ENCODE measurements around the gene NFIX. TPM values are rescaled to one million over a fixed set of nuclear protein-coding genes. Genes with fewer than 3 reads are reported as not detected.

Gene NFIX
- total RNA-seq, 2 donors from 2014 or later, result 16.9 to 26.7 TPM

DNA sequence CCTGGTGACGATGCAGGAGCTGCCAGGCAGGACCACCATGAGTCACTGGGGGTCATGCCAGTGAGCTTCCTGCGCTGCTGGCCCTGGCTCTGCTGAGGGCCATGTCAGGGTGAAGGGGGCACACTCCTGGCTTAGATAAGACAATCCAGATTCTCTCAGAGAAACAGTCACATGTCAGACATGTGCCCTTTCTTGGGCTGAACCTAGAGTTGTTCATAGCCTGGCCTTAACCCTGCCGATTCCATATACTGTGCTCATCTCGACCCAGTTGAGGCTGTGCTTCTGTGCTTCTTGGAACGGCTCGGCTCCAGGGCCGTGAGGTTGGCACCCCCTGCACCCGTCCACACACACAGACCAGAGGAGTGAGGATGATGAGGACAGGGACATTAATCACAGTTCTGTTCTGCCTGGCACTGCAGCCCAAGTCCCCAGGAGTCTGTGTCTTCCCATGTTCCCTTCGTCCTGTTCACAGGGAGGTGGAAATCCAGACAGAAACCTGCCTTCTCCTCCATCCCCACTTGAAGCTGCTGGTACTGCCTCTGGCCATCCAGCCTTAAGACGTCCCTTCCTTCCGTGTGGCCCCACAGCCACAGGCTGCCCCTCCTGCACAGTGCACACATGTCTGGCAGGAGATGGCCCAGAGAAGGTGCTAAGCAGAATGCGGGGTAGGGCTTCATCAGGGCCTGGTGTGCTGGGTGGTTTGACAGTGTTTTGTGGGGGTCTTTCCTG, 57.3 kb downstream of the NFIX start:
- H3K27me3 ChIP-seq, result no peaks in the 10 kb centered on the region
- peaks cover 79% of the 10 kb centered on the region for H3K4me1 ChIP-seq
- H3K4me3 ChIP-seq, result no peak overlapping the region
- 63 to 76% methylated on average over 8 to 12 of the region's 12 CpGs for WGBS, 2 donors
- ATAC-seq (no peak), DNase-seq (no peak)
- peak overlapping the region; percentile 21 to 96 (median 91) for H3K27ac ChIP-seq
- intact Hi-C loops (cut with DNase I), result no loop called here
- no peaks in the 10 kb centered on the region for H3K36me3 ChIP-seq (replicated peaks in 1 of 2; ENCODE audit: insufficient read depth in 1 of 2, low read depth in 2 of 2)
- H3K9me3 ChIP-seq, result no peaks in the 10 kb centered on the region
- TF ChIP-seq, protein P1, sequence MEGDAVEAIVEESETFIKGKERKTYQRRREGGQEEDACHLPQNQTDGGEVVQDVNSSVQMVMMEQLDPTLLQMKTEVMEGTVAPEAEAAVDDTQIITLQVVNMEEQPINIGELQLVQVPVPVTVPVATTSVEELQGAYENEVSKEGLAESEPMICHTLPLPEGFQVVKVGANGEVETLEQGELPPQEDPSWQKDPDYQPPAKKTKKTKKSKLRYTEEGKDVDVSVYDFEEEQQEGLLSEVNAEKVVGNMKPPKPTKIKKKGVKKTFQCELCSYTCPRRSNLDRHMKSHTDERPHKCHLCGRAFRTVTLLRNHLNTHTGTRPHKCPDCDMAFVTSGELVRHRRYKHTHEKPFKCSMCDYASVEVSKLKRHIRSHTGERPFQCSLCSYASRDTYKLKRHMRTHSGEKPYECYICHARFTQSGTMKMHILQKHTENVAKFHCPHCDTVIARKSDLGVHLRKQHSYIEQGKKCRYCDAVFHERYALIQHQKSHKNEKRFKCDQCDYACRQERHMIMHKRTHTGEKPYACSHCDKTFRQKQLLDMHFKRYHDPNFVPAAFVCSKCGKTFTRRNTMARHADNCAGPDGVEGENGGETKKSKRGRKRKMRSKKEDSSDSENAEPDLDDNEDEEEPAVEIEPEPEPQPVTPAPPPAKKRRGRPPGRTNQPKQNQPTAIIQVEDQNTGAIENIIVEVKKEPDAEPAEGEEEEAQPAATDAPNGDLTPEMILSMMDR (IDR thresholded peaks at IDR 0.05), result no peak
- TF ChIP-seq POLR2A (IDR thresholded peaks at IDR 0.05), result no peak

DNA sequence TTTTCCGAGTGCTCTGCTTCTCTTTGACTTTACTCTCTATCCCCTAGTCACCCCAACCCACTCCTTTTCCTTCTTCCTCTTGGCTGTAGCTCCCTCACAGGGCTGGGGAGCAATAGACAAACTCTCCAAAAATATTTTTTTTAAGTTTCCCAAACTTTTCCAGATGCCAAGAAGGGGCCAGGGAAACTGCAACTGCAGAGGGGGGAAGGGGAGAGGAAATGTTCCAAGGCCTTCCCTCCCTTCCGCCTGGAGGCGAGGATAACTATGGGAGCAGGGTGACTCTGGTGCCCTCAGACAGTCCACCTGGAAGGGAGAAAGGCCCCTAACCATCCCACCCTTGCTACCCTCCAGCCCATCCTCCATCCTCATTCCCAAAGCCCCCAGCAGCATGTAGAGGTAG, 58.0 kb downstream of the NFIX start:
- DNase-seq (no peak), ATAC-seq (no peak)
- Histone ChIP-seq H3K36me3 (replicated peaks in 1 of 2; ENCODE audit: insufficient read depth in 1 of 2, low read depth in 2 of 2) (no peaks in the 10 kb centered on the region), H3K4me3 (no peak overlapping the region), H3K27me3 (no peaks in the 10 kb centered on the region), H3K27ac (peak overlapping the region; percentile 87 to 96 (median 91)), H3K9me3 (no peaks in the 10 kb centered on the region), H3K4me1 (peaks cover 79% of the 10 kb centered on the region)
- 43 to 64% methylated on average over 3 of the region's 3 CpGs for WGBS, 2 donors
- intact Hi-C loops (cut with DNase I), result no loop called here
- TF ChIP-seq, protein P1 (IDR thresholded peaks at IDR 0.05), result no peak
- no peak for TF ChIP-seq POLR2A (IDR thresholded peaks at IDR 0.05)

DNA sequence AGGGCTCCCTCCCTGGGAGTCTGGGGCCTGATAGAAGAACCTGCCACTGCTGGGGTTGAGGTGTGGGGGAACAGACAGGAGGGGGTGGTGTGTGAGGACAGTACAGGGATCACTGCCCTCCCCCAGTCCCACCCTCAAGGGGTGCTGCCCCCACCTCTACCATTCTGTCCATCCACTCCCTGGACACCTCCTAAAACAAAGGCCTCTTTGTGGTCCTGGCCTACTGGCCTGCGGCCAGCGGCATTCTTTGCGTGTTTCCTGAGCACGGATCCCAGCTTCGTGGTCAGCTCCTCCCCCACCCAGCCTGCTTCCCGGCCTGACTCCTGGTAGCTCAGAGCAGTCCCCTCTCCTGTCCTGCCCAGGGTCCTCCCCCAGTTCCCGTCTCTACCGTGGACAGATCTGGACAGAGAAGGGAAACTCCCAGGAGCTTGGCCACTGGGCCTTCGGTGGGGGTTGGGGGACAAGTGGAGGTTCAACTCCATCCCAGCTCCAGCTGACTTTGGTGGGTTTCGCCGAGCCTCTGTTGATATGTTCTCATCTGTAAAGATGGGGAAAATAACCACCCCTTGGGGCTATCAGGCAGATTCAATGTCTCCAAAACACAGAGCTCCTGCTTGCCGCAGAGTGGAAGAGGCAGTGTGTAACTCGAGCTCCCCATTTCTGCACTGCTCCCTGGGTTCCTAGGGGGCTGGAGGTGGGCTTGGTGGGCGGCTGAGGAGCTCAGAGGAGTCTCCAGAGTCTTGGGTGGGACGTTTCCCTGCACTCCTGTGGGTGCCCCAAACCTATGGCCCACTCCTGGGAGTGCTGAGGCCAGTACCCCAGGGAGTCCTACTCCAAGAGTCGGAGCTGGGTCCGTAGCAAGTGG, 58.7 kb downstream of the NFIX start:
- intact Hi-C loops (cut with DNase I), result no loop called here
- Histone ChIP-seq H3K9me3 (no peaks in the 10 kb centered on the region), H3K4me1 (peaks cover 84% of the 10 kb centered on the region)

DNA sequence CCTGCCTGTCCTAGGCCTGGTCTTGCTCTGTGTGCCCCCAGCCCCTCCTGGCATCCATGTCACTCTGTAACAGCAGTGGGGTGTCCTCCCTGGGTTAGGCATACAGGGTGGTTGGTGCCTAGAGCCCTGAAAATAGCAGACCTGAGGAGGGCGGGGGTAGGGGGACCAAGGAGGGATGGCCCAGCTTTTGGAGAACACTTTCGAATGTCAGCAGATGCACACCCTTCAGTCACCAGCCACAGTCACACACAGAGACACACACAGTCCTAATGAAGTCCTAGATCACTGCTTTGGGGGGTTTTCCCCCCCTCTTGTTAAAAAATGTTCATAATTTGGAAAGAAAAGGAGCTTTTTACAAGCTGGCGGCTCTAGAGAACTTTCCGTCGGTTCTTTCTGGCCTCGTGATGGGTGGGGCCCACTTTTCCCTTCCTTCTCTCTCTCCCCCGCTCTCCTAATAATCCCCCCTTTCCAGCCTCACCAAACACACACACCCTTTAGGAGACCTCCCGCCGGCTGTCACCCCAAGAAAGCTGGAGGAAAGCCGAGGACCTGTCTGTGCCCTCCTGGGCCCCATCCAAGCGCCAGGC, 59.4 kb downstream of the NFIX start:
- DNase-seq, result no peak
- Histone ChIP-seq H3K36me3 (replicated peaks in 1 of 2; ENCODE audit: insufficient read depth in 1 of 2, low read depth in 2 of 2) (no peaks in the 10 kb centered on the region), H3K27ac (peak overlapping the region; percentile 87 to 96 (median 91)), H3K4me1 (peaks cover 88% of the 10 kb centered on the region), H3K4me3 (no peak overlapping the region), H3K27me3 (no peaks in the 10 kb centered on the region), H3K9me3 (no peaks in the 10 kb centered on the region)
- no peak for ATAC-seq
- intact Hi-C loops (cut with DNase I), result no loop called here
- TF ChIP-seq POLR2A (IDR thresholded peaks at IDR 0.05), result no peak
- 52 to 61% methylated on average over 11 of the region's 11 CpGs for WGBS, 2 donors

More for the DNA sequence above, 58.7 kb downstream of the NFIX start:
- Histone ChIP-seq H3K36me3 (replicated peaks in 1 of 2; ENCODE audit: insufficient read depth in 1 of 2, low read depth in 2 of 2) (no peaks in the 10 kb centered on the region), H3K4me3 (no peak overlapping the region), H3K27ac (peak overlapping the region; percentile 87 to 96 (median 91)), H3K27me3 (no peaks in the 10 kb centered on the region)
- WGBS, 2 donors, result 50 to 58% methylated on average over 7 to 17 of the region's 17 CpGs
- TF ChIP-seq POLR2A (IDR thresholded peaks at IDR 0.05), result peak in 2 of 3 donors; percentile 56 to 59
- TF ChIP-seq, protein P1 (IDR thresholded peaks at IDR 0.05), result no peak
- DNase-seq (peak; percentile 83 to 93 (median 92)), ATAC-seq (peak; percentile 82)

All from body of pancreas (tissue), 4 donors.